NAMALWA (cell line): ENCODE data around the gene DISC1.
A peak's percentile ranks its signal among the peaks of the same experiment; 100 is the strongest.
"Not testable (repeated sequence)": the region's sequence is repeated elsewhere in the genome, so short reads cannot be mapped to it uniquely, and the experiment has no call there.

Source experiments
- DNase-seq: peaks from one replicate; pipeline ENCODE4 v3.0.0-alpha.2; 2015; ENCODE audit warnings: low spot score

DISC1 gene

GRCh38 chr1:231959225-231959884 is 332.8 kb downstream of the DISC1 start:
- no peak for DNase-seq

DNA sequence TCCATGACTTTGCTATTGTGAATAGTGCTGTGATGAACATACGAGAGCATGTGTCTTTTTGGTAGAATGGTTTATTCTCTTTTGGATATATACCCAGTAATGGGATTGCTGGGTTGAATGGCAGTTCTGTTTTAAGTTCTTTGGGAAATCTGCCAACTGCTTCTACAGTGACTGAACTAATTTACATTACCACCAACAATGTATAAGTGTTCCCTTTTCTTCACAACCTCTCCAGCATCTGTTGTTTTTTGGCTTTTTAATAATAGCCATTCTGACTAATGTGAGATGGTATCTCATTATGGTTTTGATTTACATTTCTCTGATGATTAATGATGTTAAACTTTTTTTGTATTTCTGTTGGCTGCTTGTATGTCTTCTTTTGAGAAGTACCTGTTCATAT is 335.2 kb downstream of the DISC1 start:
- DNase-seq, result not testable (repeated sequence)

DNA sequence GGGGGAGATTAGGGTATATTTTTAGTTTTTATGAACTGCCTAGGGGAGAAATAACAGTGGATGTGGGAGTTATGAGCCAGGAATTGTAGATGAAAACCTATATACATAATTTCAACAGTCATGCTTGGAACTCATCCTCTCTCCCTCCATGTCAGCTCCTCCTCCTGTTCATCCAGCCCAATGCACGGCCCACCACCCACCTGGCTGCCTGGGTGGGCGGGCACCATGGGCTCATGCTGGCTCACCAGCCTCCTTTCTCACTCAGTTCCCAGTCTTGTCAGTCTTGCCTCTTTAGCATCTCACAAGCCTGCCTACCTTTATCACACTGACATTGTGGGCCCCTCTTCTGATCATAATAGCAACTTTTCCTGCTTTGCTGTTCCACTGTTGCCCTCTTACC is 336.0 kb downstream of the DISC1 start:
- DNase-seq, result no peak

DNA sequence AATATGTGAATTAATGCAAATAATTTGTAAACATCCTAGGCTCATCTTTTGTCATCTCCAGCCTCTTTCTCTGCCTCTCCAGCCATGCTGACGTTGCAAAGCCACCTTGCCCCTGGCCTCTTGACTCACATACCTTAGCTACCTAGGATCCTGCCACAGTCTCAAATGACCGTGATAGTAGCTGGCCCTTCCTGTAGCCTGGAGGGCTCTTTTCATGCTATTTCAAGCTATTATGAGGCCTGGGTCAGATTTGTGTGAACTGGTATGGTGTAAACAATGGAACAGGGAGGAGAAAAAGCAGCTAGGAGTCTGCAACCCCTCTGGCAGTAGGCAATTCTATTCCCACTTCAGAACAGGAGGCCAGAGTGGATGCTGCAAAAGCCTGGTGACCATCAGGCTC is 337.7 kb downstream of the DISC1 start:
- DNase-seq, result no peak

GRCh38 chr1:231964961-231965360 is 338.4 kb downstream of the DISC1 start:
- DNase-seq, result no peak

DNA sequence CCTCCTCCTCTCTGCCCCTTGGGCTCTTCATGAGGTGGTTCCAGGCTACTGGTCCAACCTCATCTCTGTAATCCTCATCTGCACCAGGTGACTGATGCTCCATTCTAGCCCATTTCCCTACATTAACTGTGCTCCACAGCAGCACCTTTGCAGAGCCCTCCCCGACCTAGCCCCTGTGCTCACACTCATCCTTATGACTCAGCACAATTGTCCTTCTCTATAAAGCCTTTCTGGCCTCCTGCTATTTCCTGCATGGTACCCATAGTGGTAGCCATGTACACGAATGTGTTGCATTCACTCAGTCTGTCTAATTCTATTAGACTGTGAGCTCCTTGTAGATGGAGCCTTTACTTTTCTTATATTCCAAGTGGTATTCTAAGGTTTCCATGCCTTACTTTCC is 339.0 kb downstream of the DISC1 start:
- no peak for DNase-seq

DNA sequence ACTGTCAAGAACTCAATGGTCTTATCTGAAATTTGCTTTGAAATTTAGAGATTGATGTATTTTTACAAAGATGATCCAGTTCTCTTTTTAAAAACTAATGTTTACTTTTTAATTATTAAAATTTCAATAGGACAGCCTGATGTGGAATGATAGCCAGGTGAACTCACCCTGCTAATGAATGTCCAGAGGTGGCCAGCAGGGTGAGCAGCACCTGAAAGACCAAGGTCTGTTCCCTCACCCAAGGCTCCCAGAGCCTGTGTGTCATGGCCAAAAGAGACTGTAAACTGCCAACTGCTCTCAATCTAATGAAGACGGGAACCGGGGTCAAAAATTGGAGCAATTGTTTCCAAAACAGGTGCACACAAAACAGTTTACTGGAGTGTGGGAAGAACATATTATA is 340.4 kb downstream of the DISC1 start:
- no peak for DNase-seq

- DNase-seq, result no peak
Observed at GRCh38 chr1:231969076-231969475, 342.5 kb downstream of the DISC1 start.

DNA sequence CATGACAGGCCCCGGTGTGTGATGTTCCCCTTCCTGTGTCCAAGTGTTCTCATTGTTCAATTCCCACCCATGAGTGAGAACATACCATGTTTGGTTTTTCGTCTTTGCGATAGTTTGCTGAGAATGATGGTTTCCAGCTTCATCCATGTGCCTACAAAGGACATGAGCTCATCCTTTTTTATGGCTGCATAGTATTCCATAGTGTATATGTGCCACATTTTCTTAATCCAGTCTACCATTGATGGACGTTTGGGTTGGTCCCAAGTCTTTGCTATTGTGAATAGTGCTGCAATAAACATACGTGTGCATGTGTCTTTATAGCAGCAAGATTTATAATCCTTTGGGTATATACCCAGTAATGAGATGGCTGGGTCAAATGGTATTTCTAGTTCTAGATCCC is 343.2 kb downstream of the DISC1 start:
- DNase-seq, result not testable (repeated sequence)

DNA sequence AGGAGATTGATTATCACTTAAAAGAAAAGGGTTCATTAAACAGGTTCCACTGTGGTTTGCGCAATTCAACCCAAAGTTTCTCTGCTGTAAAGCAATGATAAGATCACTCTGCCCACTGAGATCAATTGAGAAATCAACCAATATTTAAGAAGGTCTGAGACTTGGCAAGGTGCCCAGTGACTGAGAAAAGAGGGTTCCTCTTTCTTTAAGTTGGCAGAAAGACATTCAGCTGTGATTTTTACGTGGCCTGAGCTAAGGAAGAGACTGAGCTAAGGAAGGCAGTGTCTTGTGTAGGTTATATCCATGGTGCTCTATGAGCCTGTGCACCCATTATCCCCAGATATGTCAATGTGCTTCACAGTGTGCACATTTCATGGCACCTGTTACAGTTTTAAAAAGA is 344.1 kb downstream of the DISC1 start:
- DNase-seq, result peak; percentile 19

- DNase-seq, result no peak
Observed at GRCh38 chr1:231971397-231972110, 345.0 kb downstream of the DISC1 start.

- DNase-seq, result no peak
Observed at GRCh38 chr1:231972111-231972445, 345.5 kb downstream of the DISC1 start.

GRCh38 chr1:231973830-231974229 is 347.2 kb downstream of the DISC1 start:
- no peak for DNase-seq

DNA sequence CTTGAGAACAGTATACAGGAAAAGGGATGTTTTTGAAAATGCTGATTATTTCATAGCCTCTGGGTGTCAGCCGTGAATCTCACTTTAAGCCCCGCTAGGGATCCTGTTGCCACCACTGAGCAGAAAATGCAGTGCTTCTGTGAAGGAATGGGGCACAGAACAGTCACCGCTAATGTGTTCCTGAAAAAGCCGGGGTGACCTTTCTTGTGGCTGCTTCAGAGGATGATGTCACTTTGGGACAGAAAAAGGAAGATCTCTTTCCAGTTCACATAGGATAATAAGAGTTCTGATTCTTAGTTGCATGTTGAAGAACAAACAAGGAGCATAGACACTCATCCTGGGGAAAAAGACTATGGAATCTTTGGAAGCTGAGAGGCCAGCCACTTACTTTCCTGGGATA is 349.6 kb downstream of the DISC1 start:
- DNase-seq, result no peak

GRCh38 chr1:231981675-231982074 is 355.1 kb downstream of the DISC1 start:
- no peak for DNase-seq

DNA sequence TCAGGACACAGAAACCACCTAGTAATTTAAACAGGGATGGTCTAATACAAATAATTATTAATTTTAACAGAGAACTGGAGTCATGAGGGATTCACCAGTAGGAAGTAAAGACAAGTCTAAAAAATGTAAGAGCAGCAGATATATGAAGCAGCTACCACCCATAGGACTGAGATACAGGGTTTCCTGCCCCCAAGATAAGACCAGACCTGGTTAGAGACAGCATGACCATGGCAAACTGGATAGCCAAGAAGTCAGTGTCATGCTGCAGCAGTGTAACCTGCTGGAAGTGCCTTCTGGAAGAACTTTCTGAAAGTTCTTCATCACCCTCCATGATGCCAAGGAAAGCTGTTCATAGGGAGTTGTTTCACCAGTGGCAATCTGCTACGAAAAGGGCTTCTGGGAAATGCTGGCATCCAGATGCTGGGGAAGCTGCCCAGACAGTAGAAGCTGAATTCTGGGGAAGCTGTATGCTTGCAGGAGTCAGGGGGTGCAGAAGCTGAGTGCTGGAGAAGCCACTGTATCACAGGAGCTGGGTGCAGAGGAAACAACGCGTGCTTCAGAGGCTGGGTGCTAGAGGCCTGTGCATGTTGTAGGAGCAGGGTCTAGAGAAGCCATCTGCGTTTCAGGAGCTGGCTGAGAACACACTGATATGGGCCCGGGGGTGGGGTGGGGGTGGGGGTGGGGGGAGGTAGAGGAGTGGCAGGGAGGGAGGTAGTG is 356.4 kb downstream of the DISC1 start:
- no peak for DNase-seq

DNA sequence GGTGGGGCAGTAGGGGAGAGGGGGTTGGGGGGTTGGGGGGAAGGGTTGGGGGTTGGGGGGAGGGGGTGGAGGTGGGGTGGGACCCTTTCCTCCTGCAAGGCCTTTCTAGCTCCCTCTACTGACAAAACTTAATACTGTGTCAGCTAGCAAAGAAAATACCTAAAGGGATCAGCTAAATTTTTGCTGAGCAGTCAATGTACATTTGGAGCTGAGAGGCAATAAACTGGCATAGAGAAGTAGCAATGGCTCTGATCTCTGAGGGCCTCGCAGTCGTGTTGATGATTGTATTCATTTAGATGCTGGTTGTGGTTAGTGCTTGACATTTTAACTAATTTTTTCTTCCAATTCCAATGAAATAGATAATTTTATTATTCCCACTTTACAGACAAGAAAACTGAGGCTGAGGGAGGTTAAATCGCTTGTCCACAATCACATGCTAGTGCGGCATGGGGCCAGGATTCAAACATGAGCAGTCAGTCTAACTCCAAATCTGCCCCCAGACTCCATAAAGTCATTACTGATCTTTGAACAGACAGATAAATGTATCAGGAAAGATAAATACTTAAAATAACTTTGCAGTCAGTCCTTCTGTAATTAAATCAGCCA is 357.1 kb downstream of the DISC1 start:
- peak; percentile 14 for DNase-seq

- DNase-seq, result no peak
Observed at GRCh38 chr1:231985296-231986023, 358.9 kb downstream of the DISC1 start.

GRCh38 chr1:231986631-231987336 is 360.2 kb downstream of the DISC1 start:
- no peak for DNase-seq

DNA sequence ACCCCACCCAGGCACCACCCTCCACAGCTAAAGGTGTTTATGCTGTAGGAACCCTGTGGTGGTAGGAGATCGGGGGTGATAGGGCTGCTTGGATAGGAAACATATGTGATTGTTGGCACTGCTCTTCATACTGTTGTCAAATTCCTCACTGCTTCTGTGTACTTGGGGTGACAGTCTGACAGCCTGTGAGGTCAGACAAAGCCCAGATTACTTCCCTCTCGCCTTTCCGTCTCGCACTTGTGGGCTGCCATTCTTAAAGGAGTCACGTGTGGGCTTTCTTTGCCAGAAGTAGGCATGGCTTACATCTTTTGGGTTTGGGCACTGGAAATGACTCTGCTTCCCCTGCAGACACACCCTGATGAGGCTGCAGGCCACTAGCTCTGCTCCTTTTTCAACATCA is 363.8 kb downstream of the DISC1 start:
- DNase-seq, result no peak

- DNase-seq, result no peak
Observed at GRCh38 chr1:231991231-231991630, 364.6 kb downstream of the DISC1 start.
